ENCODE data around the gene ALK.

DNA sequence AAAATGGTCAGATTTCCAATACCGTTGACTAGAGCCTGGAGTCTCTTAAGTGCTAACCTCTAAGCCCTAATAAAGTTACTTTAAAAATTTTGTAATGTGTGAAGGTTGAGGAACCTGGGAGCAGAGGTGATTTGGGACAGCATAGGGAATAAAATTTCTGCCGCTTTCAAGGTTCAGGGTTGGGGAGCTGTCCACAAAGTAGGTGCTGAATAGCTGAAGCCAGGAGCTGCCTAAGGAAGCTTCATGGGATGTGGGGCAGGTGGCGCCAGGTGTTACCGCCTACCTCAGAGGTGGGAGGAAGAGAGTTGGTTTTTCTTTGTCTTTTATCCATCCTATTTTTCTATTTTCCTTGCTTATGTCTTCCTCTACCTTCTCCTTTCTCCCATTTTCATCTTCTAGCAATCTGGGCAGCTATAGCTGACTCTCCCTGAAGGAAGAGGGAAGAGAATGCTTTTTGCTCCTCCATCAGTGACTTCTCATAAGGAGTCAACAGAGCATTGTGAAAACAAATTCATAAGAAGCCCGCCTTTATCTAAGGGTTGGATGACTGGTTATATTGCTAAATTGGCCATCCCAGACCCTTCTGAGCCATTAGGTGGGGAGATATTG lies 627.5 kb downstream of the ALK start:
- TF ChIP-seq CTCF (conservative IDR thresholded peaks at IDR 0.05; ENCODE audit: low read depth, low read length) (no peak), EZH2 (IDR thresholded peaks at IDR 0.05; ENCODE audit: borderline replicate concordance, low read depth, low read length, poor library complexity, severe bottlenecking) (no peak)

All from A673 (cell line).